ENCODE results near the gene CHRND.

Gene CHRND

GRCh38 chr2:232525791-232526371 is at the start of gene CHRND:
CHRND (plus strand) TSS chr2:232526160; CDS start chr2:232526216, 56 bp downstream.
- DNase-seq, result peak; percentile 54

- no peak for DNase-seq
Measured at GRCh38 chr2:232476791-232477190, 49.2 kb upstream of the CHRND start.

DNA sequence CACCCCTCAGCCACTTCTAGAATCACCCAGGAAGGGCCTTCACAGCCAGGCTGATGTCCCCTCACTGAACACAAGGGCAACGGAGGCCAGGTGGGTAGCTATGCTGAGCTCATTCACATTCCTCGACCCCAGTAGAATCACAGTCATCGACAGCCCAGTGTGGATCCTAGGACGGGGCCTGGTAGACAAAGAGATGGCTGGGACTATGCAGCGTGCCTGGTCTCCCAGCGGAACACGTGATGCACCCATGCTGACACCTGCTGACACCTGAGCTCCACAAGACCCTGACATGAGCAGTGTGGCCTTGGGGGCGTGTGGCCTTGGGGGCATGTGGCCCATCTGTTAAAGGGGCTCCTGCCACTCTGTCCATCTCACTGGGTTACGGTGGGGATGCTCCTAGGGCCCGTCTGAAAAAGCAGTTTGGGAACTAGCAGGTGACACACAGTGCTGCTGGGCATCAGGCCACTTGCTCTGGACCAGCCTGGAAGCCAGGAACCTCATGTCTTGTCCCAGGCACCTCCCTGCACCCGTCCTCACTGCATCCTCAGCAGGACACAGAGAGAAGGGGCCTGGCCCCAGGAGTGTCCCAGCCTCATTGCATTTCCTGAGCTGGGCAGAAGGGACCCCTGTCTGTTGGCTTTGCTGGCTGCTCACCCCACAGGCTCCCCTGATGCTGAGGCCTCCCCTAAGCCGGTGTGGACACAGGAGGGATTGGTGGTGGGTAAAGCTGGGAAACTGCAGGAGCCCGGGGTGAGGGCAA is 48.0 kb upstream of the CHRND start:
- no peak for DNase-seq

GRCh38 chr2:232478571-232479340 is 47.2 kb upstream of the CHRND start:
- no peak for DNase-seq

- DNase-seq, result no peak
Measured at GRCh38 chr2:232479341-232480200, 46.4 kb upstream of the CHRND start.

DNA sequence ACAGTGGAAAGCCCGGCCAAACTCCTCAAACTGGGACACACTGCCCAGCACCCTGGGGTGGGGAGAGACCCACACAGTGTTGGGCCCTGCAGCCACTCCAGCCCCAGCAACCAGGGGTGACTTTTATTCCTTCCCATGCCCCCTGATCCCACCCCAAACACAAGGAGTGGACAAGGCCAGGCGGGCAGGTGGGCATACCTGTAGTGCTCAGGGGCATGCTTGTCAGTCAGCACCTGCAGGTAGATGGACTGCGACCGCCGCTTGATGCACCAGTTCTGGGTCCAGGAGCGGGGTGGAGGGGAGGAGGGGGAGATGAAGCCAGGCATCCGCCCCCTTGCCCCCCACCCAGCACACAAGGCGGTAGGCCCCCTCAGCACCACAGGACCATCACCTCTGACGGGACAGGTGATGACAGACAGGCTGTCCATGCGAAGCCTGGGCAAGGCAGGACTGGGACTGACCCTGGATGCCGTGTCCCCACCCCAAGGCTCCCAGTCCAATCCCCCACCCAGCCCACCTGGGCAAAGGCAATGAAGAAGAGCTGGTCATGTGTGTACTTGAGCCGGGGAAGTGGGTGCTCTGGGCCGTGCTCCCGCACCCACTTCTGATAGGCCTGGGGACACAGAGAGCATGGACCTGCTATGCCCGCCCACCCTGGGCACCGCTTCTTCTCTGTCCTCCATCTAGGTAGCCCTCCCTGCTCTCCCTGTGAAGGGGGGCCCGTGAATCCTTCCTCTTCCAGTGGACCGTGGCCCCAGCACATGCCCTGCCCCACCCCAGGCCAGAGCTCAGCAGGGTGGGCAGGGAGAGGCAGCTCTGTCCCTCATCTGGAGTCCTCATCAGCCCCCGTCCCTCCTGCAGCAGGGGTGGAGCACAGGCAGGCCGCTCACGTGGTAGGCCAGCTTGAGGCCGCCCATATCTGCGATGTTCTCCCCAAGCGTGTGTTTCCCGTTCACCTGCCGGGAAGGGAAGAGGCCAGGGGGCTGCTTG is 45.5 kb upstream of the CHRND start:
- DNase-seq, result no peak

GRCh38 chr2:232481322-232482140 is 44.4 kb upstream of the CHRND start:
- DNase-seq, result no peak

DNA sequence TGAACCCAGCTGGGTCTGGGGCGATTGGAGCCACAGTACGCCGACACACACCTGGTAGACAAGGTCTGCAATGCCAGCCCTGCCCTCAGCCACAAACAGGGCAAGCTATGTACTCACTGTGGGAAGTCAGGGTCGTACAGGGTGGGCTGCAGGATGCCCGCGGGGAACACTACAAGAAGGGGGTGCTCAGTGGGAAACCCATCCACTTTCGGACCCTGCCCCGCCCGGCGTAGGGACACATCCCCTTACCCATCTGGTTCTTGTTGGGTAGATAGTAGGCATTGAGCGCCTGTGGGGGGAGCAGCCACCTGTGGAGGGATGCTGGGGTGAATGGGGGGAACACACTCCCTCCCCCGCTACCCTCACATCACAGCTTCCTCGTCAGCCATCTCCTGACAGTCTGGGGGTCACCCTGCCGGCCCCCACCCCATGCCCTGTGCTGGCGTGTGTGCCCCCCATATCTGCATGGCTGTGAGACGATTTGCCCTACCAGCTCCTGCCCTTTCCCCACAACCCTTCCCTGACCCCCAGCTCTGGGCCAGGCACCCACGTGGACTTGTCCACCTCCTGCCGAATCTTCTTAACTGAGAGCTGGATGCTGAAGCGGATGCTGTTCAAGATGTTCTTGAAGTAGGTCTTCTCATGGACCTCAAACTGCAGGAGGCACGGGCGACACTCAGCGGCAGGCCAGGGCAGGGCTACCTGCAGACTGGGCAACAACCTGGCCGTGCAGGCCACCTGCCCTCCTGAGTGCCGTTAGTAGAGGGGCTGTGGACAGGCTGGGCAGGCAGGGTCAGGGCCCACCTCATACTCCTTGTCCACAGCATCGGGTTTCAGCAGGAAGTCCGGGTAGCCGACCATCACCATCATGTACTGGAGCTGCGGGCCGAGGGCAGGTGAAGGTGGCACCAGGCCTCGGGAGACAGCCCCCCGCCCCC is 43.4 kb upstream of the CHRND start:
- no peak for DNase-seq

- DNase-seq, result no peak
Measured at GRCh38 chr2:232483311-232483922, 42.5 kb upstream of the CHRND start.

DNA sequence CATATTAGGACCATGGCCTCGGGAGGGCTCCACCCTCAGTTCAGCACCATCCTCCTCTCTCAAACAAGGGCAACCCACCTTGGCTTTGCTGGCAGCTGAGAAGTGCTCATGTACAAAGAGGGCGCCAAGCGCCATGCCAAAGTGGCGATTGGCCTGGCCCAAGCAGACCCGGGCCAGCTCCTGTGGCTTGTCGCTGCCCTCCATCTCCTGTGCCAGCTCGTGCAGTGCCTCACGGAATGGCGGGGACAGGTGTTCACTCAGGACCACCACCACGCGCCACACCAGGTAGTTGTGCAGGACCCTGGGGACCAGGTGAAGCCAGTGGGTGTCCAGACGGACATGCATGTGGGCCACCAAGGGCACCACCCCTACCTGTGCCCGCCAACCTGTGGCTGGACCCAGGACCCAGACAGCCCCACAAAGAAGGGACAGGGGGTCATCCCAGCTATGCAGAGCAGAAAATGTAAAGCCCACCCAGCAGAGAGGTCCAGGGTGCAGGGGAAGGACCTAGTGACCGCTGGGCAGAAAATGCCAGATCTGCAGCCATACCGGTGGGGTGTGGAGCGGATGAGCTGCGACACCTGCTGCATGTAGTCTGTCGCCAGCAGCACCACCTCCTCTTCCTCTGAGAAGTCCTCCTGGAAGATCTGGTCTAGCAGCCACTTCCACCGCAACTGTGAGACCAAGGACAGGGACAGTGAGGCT is 41.9 kb upstream of the CHRND start:
- no peak for DNase-seq

GRCh38 chr2:232484628-232485347 is 41.2 kb upstream of the CHRND start:
- DNase-seq, result no peak

DNA sequence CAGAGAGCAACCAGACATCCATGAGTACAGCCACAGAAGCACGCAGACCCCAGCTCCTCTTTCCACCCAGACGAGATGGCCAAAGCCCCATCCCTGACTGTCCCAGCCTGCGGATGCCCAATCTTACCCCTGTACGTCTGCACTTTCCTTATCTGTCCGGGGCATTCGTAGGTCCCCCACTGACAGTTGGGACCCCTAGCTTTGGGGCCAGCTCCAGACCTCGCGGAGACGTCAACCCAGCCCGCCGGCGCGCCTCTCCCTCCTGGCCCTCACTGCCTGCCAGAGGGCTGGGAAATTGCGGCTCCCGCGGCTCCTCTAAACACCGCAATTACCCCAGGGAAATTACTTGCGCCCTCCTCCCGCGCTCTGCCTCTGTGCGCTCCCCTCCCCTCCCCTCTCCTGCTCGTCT is 40.6 kb upstream of the CHRND start:
- DNase-seq, result no peak

DNA sequence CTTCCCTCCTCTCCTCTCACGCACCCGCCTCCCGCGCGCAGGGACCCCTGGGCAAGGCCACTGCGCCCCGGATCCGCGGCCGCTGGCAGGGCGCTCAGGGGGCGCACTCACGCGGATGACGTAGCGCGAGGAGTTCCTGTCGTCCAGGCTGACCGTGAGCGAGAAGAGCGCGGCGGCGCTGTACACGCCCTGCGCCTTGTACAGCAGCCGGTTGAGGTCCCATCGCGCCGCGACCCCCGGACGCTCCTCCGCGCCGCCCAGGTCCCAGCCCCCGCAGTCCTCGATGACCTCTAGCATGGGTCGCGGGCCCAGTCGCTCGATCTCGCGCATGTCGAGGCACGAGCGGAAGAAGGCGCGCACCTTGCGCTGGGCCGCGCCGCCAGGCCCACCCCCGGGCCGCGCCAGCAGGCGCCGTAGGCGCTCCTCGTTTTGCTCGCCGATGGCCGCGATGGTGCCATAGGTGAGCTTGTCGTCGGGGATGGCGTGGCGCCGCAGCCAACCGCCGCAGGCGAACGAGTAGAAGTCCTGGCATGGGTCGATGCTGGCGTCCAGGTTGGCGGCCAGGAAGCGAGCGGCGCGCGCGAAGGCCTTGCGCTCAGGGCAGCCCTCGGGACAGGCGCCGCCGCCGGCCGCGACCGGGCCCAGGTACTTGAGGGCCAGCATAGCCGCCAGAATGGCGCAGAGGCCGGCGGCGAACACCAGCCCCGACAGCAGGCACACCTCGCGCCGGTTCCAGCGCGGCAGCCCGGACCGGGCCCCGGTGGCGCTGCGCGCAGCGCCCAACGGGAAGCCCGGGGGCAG is 40.0 kb upstream of the CHRND start:
- DNase-seq, result peak; percentile 74

DNA sequence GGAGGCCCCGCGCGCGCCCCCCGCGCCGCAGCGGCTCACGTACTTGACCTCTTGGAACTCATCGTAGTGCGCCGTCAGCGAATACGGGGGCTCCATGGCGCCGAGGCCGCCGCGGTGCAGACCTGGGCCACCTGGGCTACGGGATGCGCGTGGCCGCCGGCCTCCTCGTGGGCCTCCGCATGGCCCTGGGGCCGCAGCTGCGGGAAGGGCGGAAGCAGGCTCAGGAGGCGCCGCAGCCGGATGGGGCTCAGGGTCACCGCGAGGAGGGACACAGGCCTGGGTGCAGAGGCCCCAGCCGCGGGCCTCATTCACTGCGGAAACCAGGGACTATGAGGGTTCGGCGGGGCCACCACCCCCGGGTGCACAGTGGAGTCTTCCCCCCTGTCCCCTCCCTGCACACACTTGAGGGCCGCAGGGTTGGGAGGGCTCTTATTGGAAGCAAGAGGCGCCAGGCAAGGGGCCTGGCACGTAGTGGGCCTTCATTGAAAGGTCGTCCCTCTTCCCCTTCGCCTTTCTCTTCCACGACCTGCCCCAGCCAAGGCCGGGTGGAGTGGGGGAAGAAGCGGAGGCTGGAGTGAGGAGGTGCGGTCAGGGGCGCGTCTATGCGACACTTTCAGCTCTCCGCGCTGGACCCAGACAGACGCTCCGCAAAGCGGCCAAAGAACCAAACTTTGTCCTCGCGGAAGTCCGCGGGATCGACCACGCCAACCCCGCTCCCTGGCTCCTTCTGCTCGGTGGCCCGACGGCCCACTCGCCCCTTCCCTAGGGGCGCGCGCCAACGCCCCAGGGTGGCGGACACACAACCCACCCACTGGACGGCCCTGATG is 39.2 kb upstream of the CHRND start:
- DNase-seq, result peak; percentile 67

- DNase-seq, result no peak
Measured at GRCh38 chr2:232487385-232488096, 38.4 kb upstream of the CHRND start, which contains the start of gene ECEL1. ECEL1 (minus strand) TSS chr2:232487834; CDS start chr2:232486653, 1,181 bp downstream.
